GOT3 (cell line): ENCODE data around the gene MISP3.

Experiments
- DNase-seq: peaks from one replicate; lab custom pipeline; 2025; ENCODE audit warnings: mixed read lengths; lab: John Stamatoyannopoulos, UW

MISP3 gene

DNA sequence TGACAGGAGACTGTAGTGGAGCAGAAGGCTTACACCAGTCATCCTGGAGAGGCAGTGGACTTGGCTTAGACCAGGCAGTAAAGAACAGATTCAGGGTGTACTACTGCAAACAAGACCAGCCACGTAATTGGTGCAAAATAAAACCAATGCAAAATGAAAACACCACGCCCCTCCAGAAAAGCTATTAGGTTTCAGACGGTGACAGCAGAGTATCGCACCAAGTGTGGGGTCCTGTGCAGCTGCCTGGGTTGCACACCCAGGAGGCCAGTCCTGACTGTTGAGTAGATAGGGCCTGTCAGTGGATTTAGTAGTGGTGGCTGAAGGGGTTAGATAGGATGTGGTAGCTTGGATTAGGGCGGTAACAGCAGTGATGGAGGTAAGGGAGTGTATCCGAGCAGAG is 50.3 kb downstream of the MISP3 start:
- no peak for DNase-seq
